ENCODE data around the gene BIK.
A peak's percentile ranks its signal among the peaks of the same experiment; 100 is the strongest.

Gene BIK

GRCh38 chr22:43116932-43117331 lies 6.4 kb downstream of the BIK start:
- peaks cover 4% of the 10 kb centered on the region; the same call in 1 of the 2 replicates for H3K27me3 ChIP-seq
- no peak overlapping the region for H3K9ac ChIP-seq

GRCh38 chr22:43118024-43118849 lies 7.7 kb downstream of the BIK start:
- Histone ChIP-seq H3K4me1 (peaks cover 100% of the 10 kb centered on the region), H3K4me2 (peak overlapping the region; percentile 92), H3K27me3 (no peaks in the 10 kb centered on the region), H3K27ac (peak overlapping the region; percentile 85), H3K9me3 (no peaks in the 10 kb centered on the region), H3K9ac (peak overlapping the region; percentile 63), H4K20me1 (no peaks in the 10 kb centered on the region), H3K36me3 (no peaks in the 10 kb centered on the region), H3K4me3 (0 out of 2 replicates have a peak overlapping the region, but pooled peaks have one; percentile 8)
- TF ChIP-seq Cebpa-rat (IDR thresholded peaks at IDR 0.05), result no peak

More at GRCh38 chr22:43116932-43117331, 6.4 kb downstream of the BIK start:
- no peak for TF ChIP-seq Cebpa-rat (IDR thresholded peaks at IDR 0.05)
- no peaks in the 10 kb centered on the region for H3K9me3 ChIP-seq
- peak overlapping the region; percentile 92 for H3K4me2 ChIP-seq
- H3K27ac ChIP-seq, result peak overlapping the region; percentile 39; the same call in 1 of the 2 replicates
- H3K4me3 ChIP-seq, result no peak overlapping the region; the same call in 1 of the 2 replicates
- peaks cover 100% of the 10 kb centered on the region for H3K4me1 ChIP-seq
- H3K36me3 ChIP-seq, result no peaks in the 10 kb centered on the region
- no peaks in the 10 kb centered on the region; the same call in 1 of the 2 replicates for H4K20me1 ChIP-seq

GRCh38 chr22:43118953-43119458 lies 8.5 kb downstream of the BIK start:
- Histone ChIP-seq H4K20me1 (no peaks in the 10 kb centered on the region), H3K27me3 (no peaks in the 10 kb centered on the region), H3K27ac (peak overlapping the region; percentile 85), H3K4me3 (peak overlapping the region; percentile 8; the same call in 1 of the 2 replicates), H3K4me2 (peak overlapping the region; percentile 92), H3K9me3 (no peaks in the 10 kb centered on the region), H3K36me3 (no peaks in the 10 kb centered on the region), H3K9ac (no peak overlapping the region), H3K4me1 (peaks cover 100% of the 10 kb centered on the region)
- TF ChIP-seq Cebpa-rat (IDR thresholded peaks at IDR 0.05), result no peak

- H3K27me3 ChIP-seq, result no peaks in the 10 kb centered on the region
- H3K27ac ChIP-seq, result peak overlapping the region; percentile 94
- H3K36me3 ChIP-seq, result peaks cover 11% of the 10 kb centered on the region
- peak overlapping the region; percentile 99 for H3K4me2 ChIP-seq
- no peaks in the 10 kb centered on the region for H3K9me3 ChIP-seq
- H3K4me3 ChIP-seq, result peak overlapping the region; percentile 56; the same call in 1 of the 2 replicates
- TF ChIP-seq Cebpa-rat (IDR thresholded peaks at IDR 0.05), result no peak
- H4K20me1 ChIP-seq, result 0 out of 2 replicates have a peak, but pooled peaks cover 4% of the 10 kb centered on the region
- H3K9ac ChIP-seq, result peak overlapping the region; percentile 77
- peaks cover 99% of the 10 kb centered on the region for H3K4me1 ChIP-seq
These were observed 16.1 kb downstream of the BIK start for GRCh38 chr22:43126501-43127165.

GRCh38 chr22:43127166-43127908 lies 16.8 kb downstream of the BIK start:
- Histone ChIP-seq H3K4me2 (peak overlapping the region; percentile 99), H3K36me3 (peaks cover 18% of the 10 kb centered on the region), H3K9ac (peak overlapping the region; percentile 77), H3K4me1 (peaks cover 92% of the 10 kb centered on the region), H4K20me1 (0 out of 2 replicates have a peak, but pooled peaks cover 4% of the 10 kb centered on the region), H3K4me3 (peak overlapping the region; percentile 56), H3K9me3 (no peaks in the 10 kb centered on the region), H3K27ac (peak overlapping the region; percentile 94), H3K27me3 (no peaks in the 10 kb centered on the region)
- TF ChIP-seq Cebpa-rat (IDR thresholded peaks at IDR 0.05), result no peak

GRCh38 chr22:43128116-43128515 lies 17.6 kb downstream of the BIK start:
- H3K27me3 ChIP-seq, result no peaks in the 10 kb centered on the region
- no peak for TF ChIP-seq Cebpa-rat (IDR thresholded peaks at IDR 0.05)
- H3K4me2 ChIP-seq, result peak overlapping the region; percentile 99
- H3K27ac ChIP-seq, result peak overlapping the region; percentile 94
- peaks cover 85% of the 10 kb centered on the region for H3K4me1 ChIP-seq
- 0 out of 2 replicates have a peak, but pooled peaks cover 4% of the 10 kb centered on the region for H4K20me1 ChIP-seq
- peak overlapping the region; percentile 77 for H3K9ac ChIP-seq
- peaks cover 26% of the 10 kb centered on the region for H3K36me3 ChIP-seq
- no peaks in the 10 kb centered on the region for H3K9me3 ChIP-seq
- H3K4me3 ChIP-seq, result peak overlapping the region; percentile 56

- H3K27me3 ChIP-seq, result no peaks in the 10 kb centered on the region
- H3K9ac ChIP-seq, result peak overlapping the region; percentile 77
- H4K20me1 ChIP-seq, result 0 out of 2 replicates have a peak, but pooled peaks cover 4% of the 10 kb centered on the region
- no peaks in the 10 kb centered on the region for H3K9me3 ChIP-seq
- H3K4me2 ChIP-seq, result peak overlapping the region; percentile 99
- peaks cover 34% of the 10 kb centered on the region for H3K36me3 ChIP-seq
- peaks cover 76% of the 10 kb centered on the region for H3K4me1 ChIP-seq
- H3K27ac ChIP-seq, result peak overlapping the region; percentile 94
- no peak for TF ChIP-seq Cebpa-rat (IDR thresholded peaks at IDR 0.05)
- peak overlapping the region; percentile 56 for H3K4me3 ChIP-seq
These were observed 18.4 kb downstream of the BIK start for GRCh38 chr22:43128928-43129424.

GRCh38 chr22:43129426-43130425 lies 19.2 kb downstream of the BIK start:
- no peak for TF ChIP-seq Cebpa-rat (IDR thresholded peaks at IDR 0.05)
- Histone ChIP-seq H3K36me3 (peaks cover 42% of the 10 kb centered on the region), H3K4me3 (peak overlapping the region; percentile 56), H3K9me3 (no peaks in the 10 kb centered on the region), H3K27ac (peak overlapping the region; percentile 94), H3K4me2 (peak overlapping the region; percentile 99), H3K4me1 (peaks cover 69% of the 10 kb centered on the region), H3K9ac (peak overlapping the region; percentile 77), H3K27me3 (no peaks in the 10 kb centered on the region), H4K20me1 (0 out of 2 replicates have a peak, but pooled peaks cover 4% of the 10 kb centered on the region)

Measured in BLaER1 (cell line).